Measurements from ENCODE around the gene PSEN1. TPM values are rescaled to one million over a fixed set of nuclear protein-coding genes. Genes with fewer than 3 reads are reported as not detected.

The PSEN1 gene
- total RNA-seq, 4 donors from 2014 or later: 53.4 to 56.9 (median 55.7) TPM

DNA sequence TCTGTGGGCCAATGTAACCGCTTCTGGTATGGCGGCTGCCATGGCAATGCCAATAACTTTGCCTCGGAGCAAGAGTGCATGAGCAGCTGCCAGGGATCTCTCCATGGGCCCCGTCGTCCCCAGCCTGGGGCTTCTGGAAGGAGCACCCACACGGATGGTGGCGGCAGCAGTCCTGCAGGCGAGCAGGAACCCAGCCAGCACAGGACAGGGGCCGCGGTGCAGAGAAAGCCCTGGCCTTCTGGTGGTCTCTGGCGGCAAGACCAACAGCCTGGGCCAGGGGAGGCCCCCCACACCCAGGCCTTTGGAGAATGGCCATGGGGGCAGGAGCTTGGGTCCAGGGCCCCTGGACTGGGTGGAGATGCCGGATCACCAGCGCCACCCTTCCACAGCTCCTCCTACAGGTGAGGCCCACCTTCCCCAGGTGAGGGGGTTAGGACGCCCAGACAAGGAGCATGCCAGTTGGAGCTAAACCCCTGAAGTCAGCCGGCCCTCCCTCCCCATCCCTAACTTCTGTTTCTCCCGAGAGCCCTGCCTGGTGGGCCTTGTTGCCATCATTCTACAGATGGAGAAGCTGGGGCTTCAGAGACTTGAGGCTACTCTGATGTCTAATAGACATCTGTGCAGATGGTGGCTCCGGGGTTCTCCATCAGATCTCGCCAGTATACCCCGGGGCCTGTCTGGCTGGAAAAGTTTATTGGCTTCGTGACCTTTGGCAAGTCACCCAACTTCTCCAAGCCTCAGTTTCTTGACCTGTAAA is 126.3 kb downstream of the PSEN1 start:
- no peak for DNase-seq (ENCODE audit: low spot score)
- no peak for TF ChIP-seq CTCF (IDR thresholded peaks at IDR 0.05)
- ATAC-seq (ENCODE audit: low FRiP score): no peak

DNA sequence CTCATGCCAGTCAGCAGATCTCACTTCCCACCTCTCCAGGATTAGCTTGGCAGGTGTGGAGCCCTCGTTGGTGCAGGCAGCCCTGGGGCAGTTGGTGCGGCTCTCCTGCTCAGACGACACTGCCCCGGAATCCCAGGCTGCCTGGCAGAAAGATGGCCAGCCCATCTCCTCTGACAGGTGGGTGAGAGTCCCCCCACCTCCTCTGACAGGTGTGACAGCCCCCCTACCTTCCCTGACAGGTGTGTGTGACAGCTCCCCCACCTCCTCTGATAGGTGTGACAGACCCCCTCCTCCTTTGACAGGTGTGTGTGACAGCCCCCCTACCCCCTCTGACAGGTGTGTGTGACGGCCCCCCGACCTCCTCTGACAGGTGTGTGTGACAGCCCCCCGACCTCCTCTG is 127.3 kb downstream of the PSEN1 start:
- DNase-seq (ENCODE audit: low spot score) (no peak), ATAC-seq (ENCODE audit: low FRiP score) (no peak)
- no peak for TF ChIP-seq CTCF (IDR thresholded peaks at IDR 0.05)

DNA sequence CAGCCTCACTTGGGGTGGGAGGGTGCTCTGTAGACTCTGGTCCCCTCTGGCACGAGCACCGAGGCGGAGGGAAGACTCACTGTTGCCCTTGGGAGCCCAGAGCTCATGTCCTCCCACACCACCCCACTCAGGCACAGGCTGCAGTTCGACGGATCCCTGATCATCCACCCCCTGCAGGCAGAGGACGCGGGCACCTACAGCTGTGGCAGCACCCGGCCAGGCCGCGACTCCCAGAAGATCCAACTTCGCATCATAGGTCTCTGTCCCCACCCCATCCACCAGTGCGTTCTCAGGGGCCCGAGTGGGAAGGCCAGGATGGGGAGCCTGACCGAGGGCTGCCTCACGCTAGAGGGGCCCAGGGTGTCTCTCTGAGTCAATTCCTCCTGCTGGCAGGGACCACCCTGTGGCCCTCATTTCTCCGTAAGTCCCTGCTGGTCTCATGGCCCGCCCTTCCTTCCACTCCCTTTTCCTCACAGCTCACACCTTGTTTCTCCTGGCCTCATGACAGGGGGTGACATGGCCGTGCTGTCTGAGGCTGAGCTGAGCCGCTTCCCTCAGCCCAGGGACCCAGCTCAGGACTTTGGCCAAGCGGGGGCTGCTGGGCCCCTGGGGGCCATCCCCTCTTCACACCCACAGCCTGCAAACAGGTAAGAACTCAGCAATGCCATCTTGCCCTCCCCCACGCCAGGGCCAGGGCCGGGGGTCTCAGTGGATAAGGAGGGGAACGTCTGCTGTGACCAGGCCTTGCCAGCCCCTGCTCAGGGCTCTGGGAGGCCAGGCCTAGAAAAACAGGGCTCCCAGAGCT is 128.0 kb downstream of the PSEN1 start:
- DNase-seq (ENCODE audit: low spot score): no peak
- no peak for ATAC-seq (ENCODE audit: low FRiP score)
- TF ChIP-seq CTCF (IDR thresholded peaks at IDR 0.05): no peak

GRCh38 chr14:73264885-73265720 is 128.8 kb downstream of the PSEN1 start:
- TF ChIP-seq CTCF (IDR thresholded peaks at IDR 0.05): no peak
- ATAC-seq (ENCODE audit: low FRiP score) (no peak), DNase-seq (ENCODE audit: low spot score) (no peak)

DNA sequence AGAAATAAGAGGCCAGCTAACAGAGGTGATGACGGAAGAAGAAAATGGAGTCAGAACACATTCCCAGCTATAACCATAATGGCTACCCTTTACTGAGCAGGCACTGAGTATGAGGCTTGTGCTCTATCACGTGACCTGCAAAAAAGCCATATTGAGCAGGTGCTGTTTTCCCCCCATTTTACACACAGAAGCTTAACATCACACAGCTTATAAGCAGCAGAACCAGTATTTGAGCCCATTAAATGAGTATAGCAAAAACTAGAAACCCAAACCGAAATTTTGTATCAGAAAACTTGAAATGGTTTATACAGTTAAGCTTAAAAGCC is 129.4 kb downstream of the PSEN1 start:
- DNase-seq (ENCODE audit: low spot score): no peak
- TF ChIP-seq CTCF (IDR thresholded peaks at IDR 0.05): no peak
- no peak for ATAC-seq (ENCODE audit: low FRiP score)

DNA sequence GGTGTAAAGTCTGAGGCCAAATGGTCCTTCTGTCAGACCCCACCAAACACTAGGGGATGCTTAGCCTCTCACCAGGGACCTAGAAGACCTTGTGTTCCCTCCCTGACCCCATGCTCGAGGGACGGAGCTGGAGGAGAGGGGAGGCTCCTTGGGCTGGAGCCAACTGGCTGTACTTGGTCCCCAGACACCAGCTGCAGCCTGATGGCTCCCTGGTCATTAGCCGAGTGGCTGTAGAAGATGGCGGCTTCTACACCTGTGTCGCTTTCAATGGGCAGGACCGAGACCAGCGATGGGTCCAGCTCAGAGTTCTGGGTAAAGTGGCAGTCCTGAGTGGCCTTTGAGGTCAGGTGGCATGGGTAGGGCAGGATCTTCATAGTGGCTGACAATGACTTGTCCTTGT is 130.0 kb downstream of the PSEN1 start:
- TF ChIP-seq CTCF (IDR thresholded peaks at IDR 0.05): no peak
- ATAC-seq (ENCODE audit: low FRiP score) (no peak), DNase-seq (ENCODE audit: low spot score) (no peak)
